Subcutaneous abdominal adipose tissue (tissue), 5 donors: ENCODE data around the gene FAM43B.
A peak's percentile ranks its signal among the peaks of the same experiment; 100 is the strongest.

Experiments
- H3K27ac ChIP-seq: one replicate; pipeline ENCODE4 v1.7.0; 2013; ENCODE audit warnings: low read depth, mild to moderate bottlenecking, inconsistent platforms, low read length, moderate library complexity
- H3K27me3 ChIP-seq, 5 donors: one replicate each; pipeline ENCODE4 v1.7.0; 2013; ENCODE audit warnings: low read length in 5 of 5, inconsistent platforms in 1 of 5; ENCODE audit not compliant: control insufficient read depth in 5 of 5, insufficient read depth in 4 of 5
- H3K36me3 ChIP-seq, 5 donors: one replicate each; pipeline ENCODE4 v1.7.0; 2013; ENCODE audit warnings: low read length in 5 of 5; ENCODE audit not compliant: control insufficient read depth in 5 of 5, insufficient read depth in 5 of 5
- H3K4me1 ChIP-seq, 5 donors: one replicate each; pipeline ENCODE4 v1.7.0; 2013; ENCODE audit warnings: low read length in 5 of 5, mild to moderate bottlenecking in 3 of 5, moderate library complexity in 1 of 5; ENCODE audit not compliant: control insufficient read depth in 5 of 5, insufficient read depth in 5 of 5
- H3K4me3 ChIP-seq, 5 donors: one replicate each; pipeline ENCODE4 v1.7.0; 2013; ENCODE audit warnings: low read length in 5 of 5, low read depth in 1 of 5
- H3K9ac ChIP-seq, 5 donors: one replicate each; pipeline ENCODE4 v1.7.0; 2013; ENCODE audit warnings: low read length in 5 of 5, mild to moderate bottlenecking in 4 of 5, moderate library complexity in 3 of 5
- H3K9me3 ChIP-seq, 5 donors: one replicate each; pipeline ENCODE4 v1.7.0; 2013; ENCODE audit warnings: low read length in 5 of 5; ENCODE audit not compliant: control insufficient read depth in 5 of 5
- donor health status: healthy.
- donor health status: healthy.
- donor health status: healthy.
- donor health status: healthy.
- donor health status: healthy.

The FAM43B gene

DNA sequence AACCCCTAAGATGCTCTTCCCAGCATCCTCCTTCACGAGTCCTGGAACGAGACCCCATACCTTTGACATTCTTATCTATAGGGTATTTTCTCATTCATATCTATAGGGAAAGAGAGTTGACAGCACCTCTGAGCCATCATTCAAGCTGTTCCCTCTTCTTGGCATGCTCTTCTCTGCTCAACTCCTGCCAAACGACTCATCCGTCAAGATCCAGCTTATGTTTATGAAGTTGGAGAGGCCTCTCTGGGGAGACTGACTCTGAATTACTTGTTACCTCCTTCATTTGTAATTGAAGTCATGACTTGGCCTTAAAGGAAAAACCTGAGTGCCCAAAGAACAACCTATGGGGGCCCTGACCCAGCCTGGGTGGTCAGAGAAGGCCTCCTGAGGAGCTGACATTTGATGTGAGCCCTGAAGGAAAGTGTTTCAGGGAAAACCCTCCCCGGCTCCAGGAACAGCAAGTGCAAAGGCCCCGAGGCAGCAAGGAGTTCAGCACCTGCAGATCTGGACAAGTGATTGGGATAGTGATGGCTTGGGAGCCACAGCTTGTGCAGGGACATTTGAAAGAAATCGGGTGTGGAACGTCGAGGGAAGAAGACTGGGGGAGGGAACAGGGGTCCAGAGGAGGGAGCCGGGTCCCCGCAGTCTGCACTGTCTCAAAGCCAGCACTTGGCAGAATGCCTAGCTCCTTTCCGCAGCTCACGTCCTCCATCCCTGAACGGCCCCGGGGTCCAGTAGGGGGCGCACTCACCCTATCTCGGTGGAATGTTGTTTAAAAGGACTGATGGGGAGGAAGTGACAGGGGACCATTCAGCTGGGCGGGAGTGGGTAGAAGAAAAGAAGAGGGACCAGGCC lies 22.5 kb downstream of the FAM43B start:
- no peaks in the 10 kb centered on the region for H3K36me3 ChIP-seq
- no peak overlapping the region for H3K9ac ChIP-seq
- peaks cover 0 to 7% (median 4%) of the 10 kb centered on the region in 5 donors for H3K9me3 ChIP-seq
- no peak overlapping the region for H3K4me3 ChIP-seq
- H3K27ac ChIP-seq, result no peak overlapping the region
- no peaks in the 10 kb centered on the region for H3K4me1 ChIP-seq
- H3K27me3 ChIP-seq, result peaks cover 0 to 9% (median 9%) of the 10 kb centered on the region in 5 donors

DNA sequence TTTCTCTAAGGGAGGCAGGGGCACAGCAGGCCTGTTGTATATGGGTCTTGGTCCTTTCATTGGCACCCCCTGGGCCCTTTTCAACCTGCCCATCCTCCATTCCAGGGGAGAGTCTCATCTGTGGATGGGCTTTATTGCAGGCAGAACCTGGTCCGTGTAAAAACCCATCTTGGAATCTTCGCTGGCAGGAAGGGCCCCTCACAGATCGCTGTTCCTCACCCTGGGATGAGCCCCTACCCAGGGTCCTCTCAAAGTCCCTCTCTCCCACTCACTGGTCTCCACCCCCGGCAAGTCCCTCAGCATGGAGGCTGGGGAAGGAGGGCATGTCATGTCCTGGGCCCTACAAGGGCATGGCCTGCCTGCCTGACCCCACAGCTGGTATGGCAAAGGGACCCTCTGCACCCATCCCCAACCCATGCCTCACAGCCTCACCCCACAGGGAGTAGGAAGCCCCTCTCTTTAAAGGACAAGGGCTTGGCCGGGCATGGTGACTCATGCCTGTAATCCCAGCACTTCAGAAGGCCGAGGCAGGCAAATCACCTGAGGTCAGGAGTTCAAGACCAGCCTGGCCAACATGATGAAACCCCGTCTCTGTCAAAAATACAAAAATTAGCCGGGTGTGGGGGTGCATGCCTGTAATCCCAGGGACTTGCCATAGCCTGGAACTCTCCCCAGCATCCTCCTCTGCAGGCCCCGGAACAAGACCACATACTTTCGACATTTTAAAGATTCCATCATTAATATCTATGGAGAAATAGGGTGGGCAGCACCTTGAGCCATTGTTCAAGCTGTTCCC lies 23.4 kb downstream of the FAM43B start:
- Histone ChIP-seq H3K27ac (no peak overlapping the region), H3K36me3 (no peaks in the 10 kb centered on the region), H3K9ac (no peak overlapping the region), H3K27me3 (peaks cover 0 to 9% (median 8%) of the 10 kb centered on the region in 5 donors), H3K4me1 (no peaks in the 10 kb centered on the region), H3K4me3 (no peak overlapping the region), H3K9me3 (peaks cover 0 to 7% (median 4%) of the 10 kb centered on the region in 5 donors)

DNA sequence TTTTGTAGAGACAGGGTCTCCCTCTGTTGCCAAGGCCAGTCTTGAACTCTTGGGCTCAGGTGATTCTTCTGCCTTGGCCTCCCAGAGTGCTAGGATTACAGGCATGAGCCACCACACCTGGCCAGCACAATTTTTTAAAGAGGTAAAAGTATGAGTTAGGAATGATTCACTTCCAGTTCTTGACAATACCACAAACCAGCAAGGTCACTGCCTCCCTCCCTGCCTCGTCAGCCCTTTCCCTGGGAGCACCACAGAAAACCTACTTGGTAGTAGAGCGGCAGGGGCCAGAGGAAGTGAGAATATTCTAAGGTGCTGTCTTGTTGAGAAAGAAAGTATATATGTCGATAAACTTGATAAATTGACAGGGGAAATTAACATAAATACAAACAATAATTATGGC lies 25.7 kb downstream of the FAM43B start:
- H3K4me1 ChIP-seq, result no peaks in the 10 kb centered on the region
- H3K27ac ChIP-seq, result no peak overlapping the region
- peaks cover 0 to 8% (median 5%) of the 10 kb centered on the region in 5 donors for H3K27me3 ChIP-seq
- H3K9ac ChIP-seq, result no peak overlapping the region
- no peaks in the 10 kb centered on the region for H3K36me3 ChIP-seq
- H3K4me3 ChIP-seq, result no peak overlapping the region
- no peaks in the 10 kb centered on the region for H3K9me3 ChIP-seq

DNA sequence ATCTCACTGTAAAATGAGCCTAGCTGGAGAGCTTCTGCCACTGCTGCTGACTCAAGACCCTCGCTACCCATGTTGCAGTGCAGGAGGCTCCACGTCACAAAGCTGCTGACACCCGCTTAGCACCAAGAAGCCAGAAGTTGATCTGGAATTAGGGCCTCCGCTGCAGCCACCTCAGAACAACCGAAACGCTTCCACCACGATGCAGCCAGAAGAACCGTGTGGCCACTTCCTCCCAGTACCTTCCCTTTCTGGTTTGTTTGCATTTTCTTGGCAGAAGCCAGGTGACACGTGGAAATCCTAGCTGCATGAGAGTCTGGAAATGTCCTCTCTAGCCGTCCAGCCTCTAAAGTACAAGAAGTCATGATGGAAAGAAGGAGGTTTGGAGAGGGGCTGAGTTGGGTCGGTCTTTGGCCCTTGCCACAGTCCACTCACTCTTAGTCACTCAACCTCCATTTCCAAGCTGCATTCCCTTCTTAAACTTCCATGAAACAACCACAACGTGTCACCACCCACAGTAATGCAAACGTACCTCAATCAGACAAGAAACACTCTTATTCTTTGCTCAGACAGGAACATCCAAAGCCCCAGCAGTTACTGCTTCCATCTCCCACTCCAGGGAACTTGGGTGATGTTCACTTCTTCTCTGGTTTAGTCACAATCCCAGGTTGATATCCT lies 26.5 kb downstream of the FAM43B start:
- peaks cover 0 to 4% (median 4%) of the 10 kb centered on the region in 5 donors for H3K27me3 ChIP-seq
- H3K36me3 ChIP-seq, result no peaks in the 10 kb centered on the region
- H3K4me3 ChIP-seq, result no peak overlapping the region
- no peaks in the 10 kb centered on the region for H3K4me1 ChIP-seq
- H3K9me3 ChIP-seq, result no peaks in the 10 kb centered on the region
- H3K27ac ChIP-seq, result no peak overlapping the region
- no peak overlapping the region for H3K9ac ChIP-seq

GRCh38 chr1:20584890-20585289 lies 32.5 kb downstream of the FAM43B start:
- peaks cover 0 to 24% (median 21%) of the 10 kb centered on the region in 5 donors for H3K27me3 ChIP-seq
- no peaks in the 10 kb centered on the region for H3K36me3 ChIP-seq
- H3K27ac ChIP-seq, result no peak overlapping the region
- no peak overlapping the region for H3K9ac ChIP-seq
- no peak overlapping the region for H3K4me3 ChIP-seq
- peaks cover 0 to 3% (median 0%) of the 10 kb centered on the region in 5 donors for H3K9me3 ChIP-seq
- peaks cover 5 to 19% (median 13%) of the 10 kb centered on the region in 5 donors for H3K4me1 ChIP-seq

DNA sequence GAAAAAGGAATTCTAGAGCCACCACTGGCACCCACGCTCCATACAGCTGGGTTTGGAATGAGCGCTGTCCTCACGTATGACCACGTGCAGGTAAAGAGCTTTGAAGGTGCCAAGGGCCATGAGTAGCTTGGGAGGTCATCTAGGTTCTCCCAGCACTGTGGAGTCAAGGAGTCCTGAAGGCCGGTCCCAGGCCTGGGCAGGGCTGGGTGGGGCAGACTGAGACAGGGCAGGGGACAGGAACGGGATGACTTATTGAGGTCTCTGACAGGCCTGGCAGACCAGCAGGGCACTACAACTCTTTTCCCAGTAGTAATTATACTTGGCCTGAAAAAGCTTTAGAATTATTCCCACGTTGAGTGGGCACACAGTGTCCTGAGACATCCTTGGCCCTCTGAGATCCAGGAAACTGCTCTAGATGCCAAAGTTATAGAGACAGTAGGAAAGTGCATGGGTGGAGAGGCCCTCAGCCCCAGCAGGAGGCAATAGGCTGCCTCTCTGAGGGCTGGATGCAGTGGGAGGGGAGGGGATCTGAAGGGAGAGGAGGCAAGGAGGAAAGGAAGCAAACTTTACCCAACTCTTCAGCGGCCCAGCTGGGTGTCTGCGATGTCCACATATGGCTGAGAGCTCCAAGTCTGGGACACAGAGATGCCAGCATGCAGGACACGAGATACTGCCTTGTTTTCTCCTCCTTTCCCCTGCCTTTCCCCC lies 34.7 kb downstream of the FAM43B start:
- peaks cover 9 to 28% (median 22%) of the 10 kb centered on the region in 5 donors for H3K4me1 ChIP-seq
- H3K27me3 ChIP-seq, result peaks cover 0 to 30% (median 23%) of the 10 kb centered on the region in 5 donors
- no peaks in the 10 kb centered on the region for H3K36me3 ChIP-seq
- peaks cover 0 to 3% (median 0%) of the 10 kb centered on the region in 5 donors for H3K9me3 ChIP-seq
- no peak overlapping the region for H3K27ac ChIP-seq
- no peak overlapping the region for H3K9ac ChIP-seq
- H3K4me3 ChIP-seq, result no peak overlapping the region

DNA sequence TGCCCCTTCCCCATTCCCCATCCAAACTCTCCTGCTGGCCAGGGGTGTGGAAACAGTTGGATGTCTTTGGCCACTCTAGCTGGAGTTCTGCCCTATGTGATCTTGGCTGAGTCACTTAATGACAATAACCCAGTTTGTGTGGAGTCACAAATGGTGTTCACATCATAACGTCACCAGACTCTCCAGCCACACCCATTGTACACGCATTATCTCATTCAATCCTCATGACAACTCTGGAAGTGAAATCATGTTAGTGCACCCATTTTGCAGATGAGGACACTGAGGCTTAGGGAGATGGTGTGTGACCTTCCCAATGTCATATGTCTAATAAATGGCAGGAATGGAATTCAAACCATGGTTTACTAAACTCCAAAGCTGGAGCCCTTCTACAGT lies 35.3 kb downstream of the FAM43B start:
- Histone ChIP-seq H3K27me3 (peaks cover 0 to 30% (median 23%) of the 10 kb centered on the region in 5 donors), H3K36me3 (no peaks in the 10 kb centered on the region), H3K4me3 (no peak overlapping the region), H3K9me3 (peaks cover 0 to 3% (median 0%) of the 10 kb centered on the region in 5 donors), H3K4me1 (peaks cover 9 to 28% (median 22%) of the 10 kb centered on the region in 5 donors), H3K9ac (no peak overlapping the region), H3K27ac (no peak overlapping the region)

- H3K27ac ChIP-seq, result no peak within 1 kb of the TSS
Observed at GRCh38 chr1:20588634-20589225, 36.4 kb downstream of the FAM43B start, which contains the start of gene CDA. Gene CDA, plus strand, starts transcription at chr1:20589097. Its CDS starts 33 bp downstream, at chr1:20589130.

More at GRCh38 chr1:20588634-20589225, 36.4 kb downstream of the FAM43B start, which contains the start of gene CDA:
- H3K4me3 ChIP-seq, result peak within 1 kb of the TSS; percentile 1 to 57 (median 45)
- peaks cover 0 to 3% (median 0%) of the 10 kb centered on the region in 5 donors for H3K9me3 ChIP-seq
- no peaks in the 10 kb centered on the region for H3K36me3 ChIP-seq
- peak within 1 kb of the TSS in 3 of 5 donors; percentile 12 to 56 (median 26) for H3K9ac ChIP-seq
- H3K4me1 ChIP-seq, result peaks cover 9 to 28% (median 22%) of the 10 kb centered on the region in 5 donors
- H3K27me3 ChIP-seq, result peaks cover 6 to 30% (median 26%) of the 10 kb centered on the region in 5 donors
